ENCODE data around the gene IKBKG.

DNA sequence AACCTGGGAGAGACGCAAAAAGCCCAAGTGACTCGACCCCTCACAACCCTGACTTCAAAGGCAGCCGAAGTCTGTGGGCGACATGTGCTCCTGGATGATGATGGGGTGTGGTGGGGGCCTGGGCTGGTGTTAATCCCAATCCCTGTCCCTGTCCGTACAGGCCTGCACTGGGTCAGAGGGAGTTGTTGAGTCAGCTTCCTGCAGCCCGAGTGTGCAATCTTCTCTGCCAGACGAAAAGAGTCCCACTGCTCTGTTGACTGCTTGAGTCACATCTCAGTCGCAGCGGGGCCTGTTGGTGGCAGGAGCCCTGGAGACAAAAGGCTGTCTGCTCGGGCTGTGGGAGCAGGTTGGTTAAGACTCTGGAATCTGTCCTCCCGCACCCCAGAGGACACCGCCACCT is 41.7 kb upstream of the IKBKG start:
- TF ChIP-seq, protein P1, sequence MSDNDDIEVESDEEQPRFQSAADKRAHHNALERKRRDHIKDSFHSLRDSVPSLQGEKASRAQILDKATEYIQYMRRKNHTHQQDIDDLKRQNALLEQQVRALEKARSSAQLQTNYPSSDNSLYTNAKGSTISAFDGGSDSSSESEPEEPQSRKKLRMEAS (IDR thresholded peaks at IDR 0.05), result no peak
- TF ChIP-seq, protein P2, sequence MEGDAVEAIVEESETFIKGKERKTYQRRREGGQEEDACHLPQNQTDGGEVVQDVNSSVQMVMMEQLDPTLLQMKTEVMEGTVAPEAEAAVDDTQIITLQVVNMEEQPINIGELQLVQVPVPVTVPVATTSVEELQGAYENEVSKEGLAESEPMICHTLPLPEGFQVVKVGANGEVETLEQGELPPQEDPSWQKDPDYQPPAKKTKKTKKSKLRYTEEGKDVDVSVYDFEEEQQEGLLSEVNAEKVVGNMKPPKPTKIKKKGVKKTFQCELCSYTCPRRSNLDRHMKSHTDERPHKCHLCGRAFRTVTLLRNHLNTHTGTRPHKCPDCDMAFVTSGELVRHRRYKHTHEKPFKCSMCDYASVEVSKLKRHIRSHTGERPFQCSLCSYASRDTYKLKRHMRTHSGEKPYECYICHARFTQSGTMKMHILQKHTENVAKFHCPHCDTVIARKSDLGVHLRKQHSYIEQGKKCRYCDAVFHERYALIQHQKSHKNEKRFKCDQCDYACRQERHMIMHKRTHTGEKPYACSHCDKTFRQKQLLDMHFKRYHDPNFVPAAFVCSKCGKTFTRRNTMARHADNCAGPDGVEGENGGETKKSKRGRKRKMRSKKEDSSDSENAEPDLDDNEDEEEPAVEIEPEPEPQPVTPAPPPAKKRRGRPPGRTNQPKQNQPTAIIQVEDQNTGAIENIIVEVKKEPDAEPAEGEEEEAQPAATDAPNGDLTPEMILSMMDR (IDR thresholded peaks at IDR 0.05 in 2 of 3, conservative IDR thresholded peaks at IDR 0.05 in 1 of 3; ENCODE audit: borderline replicate concordance in 1 of 3, insufficient read depth in 1 of 3, low read depth in 2 of 3, low read length in 2 of 3), result no peak
- no peak for TF ChIP-seq SP1 (IDR thresholded peaks at IDR 0.05; ENCODE audit: low read depth)
- no peak for TF ChIP-seq CEBPB (IDR thresholded peaks at IDR 0.05; ENCODE audit: low read depth)
- no peak for TF ChIP-seq POLR2A (IDR thresholded peaks at IDR 0.05; ENCODE audit: borderline replicate concordance, extremely low read depth, insufficient read depth, insufficient read length)
- TF ChIP-seq POLR2AphosphoS5 (IDR thresholded peaks at IDR 0.05; ENCODE audit: low read depth, low read length), result no peak
- TF ChIP-seq, protein P3, sequence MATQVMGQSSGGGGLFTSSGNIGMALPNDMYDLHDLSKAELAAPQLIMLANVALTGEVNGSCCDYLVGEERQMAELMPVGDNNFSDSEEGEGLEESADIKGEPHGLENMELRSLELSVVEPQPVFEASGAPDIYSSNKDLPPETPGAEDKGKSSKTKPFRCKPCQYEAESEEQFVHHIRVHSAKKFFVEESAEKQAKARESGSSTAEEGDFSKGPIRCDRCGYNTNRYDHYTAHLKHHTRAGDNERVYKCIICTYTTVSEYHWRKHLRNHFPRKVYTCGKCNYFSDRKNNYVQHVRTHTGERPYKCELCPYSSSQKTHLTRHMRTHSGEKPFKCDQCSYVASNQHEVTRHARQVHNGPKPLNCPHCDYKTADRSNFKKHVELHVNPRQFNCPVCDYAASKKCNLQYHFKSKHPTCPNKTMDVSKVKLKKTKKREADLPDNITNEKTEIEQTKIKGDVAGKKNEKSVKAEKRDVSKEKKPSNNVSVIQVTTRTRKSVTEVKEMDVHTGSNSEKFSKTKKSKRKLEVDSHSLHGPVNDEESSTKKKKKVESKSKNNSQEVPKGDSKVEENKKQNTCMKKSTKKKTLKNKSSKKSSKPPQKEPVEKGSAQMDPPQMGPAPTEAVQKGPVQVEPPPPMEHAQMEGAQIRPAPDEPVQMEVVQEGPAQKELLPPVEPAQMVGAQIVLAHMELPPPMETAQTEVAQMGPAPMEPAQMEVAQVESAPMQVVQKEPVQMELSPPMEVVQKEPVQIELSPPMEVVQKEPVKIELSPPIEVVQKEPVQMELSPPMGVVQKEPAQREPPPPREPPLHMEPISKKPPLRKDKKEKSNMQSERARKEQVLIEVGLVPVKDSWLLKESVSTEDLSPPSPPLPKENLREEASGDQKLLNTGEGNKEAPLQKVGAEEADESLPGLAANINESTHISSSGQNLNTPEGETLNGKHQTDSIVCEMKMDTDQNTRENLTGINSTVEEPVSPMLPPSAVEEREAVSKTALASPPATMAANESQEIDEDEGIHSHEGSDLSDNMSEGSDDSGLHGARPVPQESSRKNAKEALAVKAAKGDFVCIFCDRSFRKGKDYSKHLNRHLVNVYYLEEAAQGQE (IDR thresholded peaks at IDR 0.05; ENCODE audit: low read depth), result no peak
- no peak for TF ChIP-seq EZH2phosphoT487 (IDR thresholded peaks at IDR 0.05; ENCODE audit: borderline replicate concordance)
- no peak for TF ChIP-seq JUND (IDR thresholded peaks at IDR 0.05)

Measured in HCT116 (cell line).